ENCODE data around the gene CEACAM19.
A peak's percentile ranks its signal among the peaks of the same experiment; 100 is the strongest.

CEACAM19 gene

GRCh38 chr19:44641501-44642265 is 29.6 kb upstream of the CEACAM19 start:
- TF ChIP-seq CTCF (conservative IDR thresholded peaks at IDR 0.05; ENCODE audit: low read depth, low read length), result no peak
- DNase-seq (ENCODE audit: low read depth), result no peak

GRCh38 chr19:44642377-44642776 is 28.9 kb upstream of the CEACAM19 start:
- no peak for TF ChIP-seq CTCF (conservative IDR thresholded peaks at IDR 0.05; ENCODE audit: low read depth, low read length)
- no peak overlapping the region for H3K4me3 ChIP-seq (ENCODE audit: low read length)
- no peak for DNase-seq (ENCODE audit: low read depth)

More at GRCh38 chr19:44641501-44642265, 29.6 kb upstream of the CEACAM19 start:
- no peak overlapping the region for H3K4me3 ChIP-seq (ENCODE audit: low read length)

DNA sequence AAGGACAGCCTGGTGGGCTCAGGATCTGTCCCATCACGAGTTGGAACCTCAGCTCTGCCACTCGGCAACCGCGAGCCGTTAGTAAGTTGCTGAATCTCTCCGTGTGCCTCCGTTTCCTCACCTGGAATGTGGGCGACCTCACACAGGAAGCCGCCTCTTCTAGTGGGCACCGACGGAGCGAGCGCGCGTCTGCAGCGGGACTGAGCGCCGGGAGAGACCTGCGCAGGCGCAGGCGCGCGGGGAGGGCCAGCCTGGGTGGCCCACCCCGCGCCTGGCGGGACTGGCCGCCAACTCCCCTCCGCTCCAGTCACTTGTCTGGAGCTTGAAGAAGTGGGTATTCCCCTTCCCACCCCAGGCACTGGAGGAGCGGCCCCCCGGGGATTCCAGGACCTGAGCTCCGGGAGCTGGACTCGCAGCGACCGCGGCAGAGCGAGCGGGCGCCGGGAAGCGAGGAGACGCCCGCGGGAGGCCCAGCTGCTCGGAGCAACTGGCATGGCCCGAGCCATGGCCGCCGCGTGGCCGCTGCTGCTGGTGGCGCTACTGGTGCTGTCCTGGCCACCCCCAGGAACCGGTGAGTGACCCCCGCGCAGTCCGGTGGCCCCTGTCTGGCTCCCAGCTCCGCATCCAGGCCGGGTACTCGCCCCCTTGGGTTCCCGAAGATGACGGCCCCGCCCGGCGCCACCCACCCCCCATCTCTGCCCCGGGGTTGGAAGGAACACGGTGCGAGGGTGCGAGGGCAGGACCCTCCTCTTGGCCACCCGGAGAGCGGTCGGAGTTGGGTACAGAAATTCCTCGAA is 27.5 kb upstream of the CEACAM19 start, which contains the start of gene PVR:
TSS of gene PVR (plus strand) at position 306 of the 797 bp plus-strand sequence. CDS start at position 493, 187 bp downstream.
- peak; percentile 5 for TF ChIP-seq CTCF (conservative IDR thresholded peaks at IDR 0.05; ENCODE audit: low read depth, low read length)

GRCh38 chr19:44644402-44645016 is 26.8 kb upstream of the CEACAM19 start:
- peak; percentile 41 for DNase-seq (ENCODE audit: low read depth)
- TF ChIP-seq CTCF (conservative IDR thresholded peaks at IDR 0.05; ENCODE audit: low read depth, low read length), result no peak
- peak overlapping the region; percentile 84 for H3K4me3 ChIP-seq (ENCODE audit: low read length)

More for the DNA sequence above, 27.5 kb upstream of the CEACAM19 start, which contains the start of gene PVR:
- peak within 1 kb of the TSS; percentile 84 for H3K4me3 ChIP-seq (ENCODE audit: low read length)
- no peak for DNase-seq (ENCODE audit: low read depth)

DNA sequence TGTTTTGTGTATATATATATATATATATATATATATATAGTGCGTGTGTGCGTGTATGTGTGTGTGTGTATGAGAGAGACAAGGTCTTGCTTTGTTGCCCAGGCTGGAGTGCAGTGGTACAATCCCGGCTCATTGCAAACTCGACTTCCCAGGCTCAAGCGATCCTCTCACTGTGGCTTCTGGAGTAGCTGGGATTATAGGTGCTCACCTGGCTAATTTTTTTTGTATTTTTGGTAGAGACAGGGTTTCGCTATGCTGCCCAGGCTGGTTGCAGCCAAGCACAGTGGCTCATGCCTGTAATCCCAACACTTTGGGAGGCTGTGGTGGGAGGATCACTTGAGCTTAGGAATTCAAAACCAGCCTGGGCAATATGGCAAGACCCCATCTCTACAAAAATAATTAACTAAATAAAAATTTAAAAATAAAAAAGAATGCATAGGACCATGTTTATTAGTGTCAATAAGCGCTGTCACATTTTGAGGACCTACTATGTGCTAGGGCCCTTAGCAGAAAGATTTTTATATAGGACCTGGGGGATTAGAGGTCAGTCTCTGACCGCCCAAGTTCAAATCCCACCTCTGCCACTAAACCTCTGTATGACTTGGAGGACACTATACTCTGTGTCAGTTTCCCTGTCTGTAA is 25.8 kb upstream of the CEACAM19 start:
- DNase-seq (ENCODE audit: low read depth), result no peak
- peak overlapping the region; percentile 28 for H3K4me3 ChIP-seq (ENCODE audit: low read length)

More for the DNA sequence above, 25.8 kb upstream of the CEACAM19 start:
- no peak for TF ChIP-seq CTCF (conservative IDR thresholded peaks at IDR 0.05; ENCODE audit: low read depth, low read length)
